Stimulated activated CD8-positive, alpha-beta memory T cell treated with anti-CD3 and anti-CD28 coated beads, Interleukin-15, amount 100 ng/mL, for 4 hours (primary cell): ENCODE data around the gene SMPD3.

Experiments used
- DNase-seq, 2 donors: peaks; one replicate each; pipeline ENCODE4 v3.0.0-alpha.2; 2020; ENCODE audit warnings: low read depth in 2 of 2

SMPD3 gene

GRCh38 chr16:68370581-68371275 lies 77.6 kb downstream of the SMPD3 start:
- no peak for DNase-seq

GRCh38 chr16:68369697-68370580 lies 78.4 kb downstream of the SMPD3 start:
- no peak for DNase-seq

GRCh38 chr16:68369168-68369567 lies 79.1 kb downstream of the SMPD3 start:
- no peak for DNase-seq

- no peak for DNase-seq
Observed at GRCh38 chr16:68368301-68368888, 79.9 kb downstream of the SMPD3 start.

GRCh38 chr16:68367891-68368290 lies 80.4 kb downstream of the SMPD3 start:
- no peak for DNase-seq

- DNase-seq = no peak
Observed at GRCh38 chr16:68367440-68367839, 80.9 kb downstream of the SMPD3 start.

- DNase-seq = no peak
Observed at GRCh38 chr16:68367030-68367429, 81.3 kb downstream of the SMPD3 start.

- DNase-seq = no peak
Observed at GRCh38 chr16:68366062-68366461, 82.2 kb downstream of the SMPD3 start.

GRCh38 chr16:68365167-68365817 lies 83.0 kb downstream of the SMPD3 start:
- DNase-seq = no peak

GRCh38 chr16:68364561-68364998 lies 83.7 kb downstream of the SMPD3 start:
- DNase-seq = no peak

GRCh38 chr16:68363658-68364521 lies 84.4 kb downstream of the SMPD3 start:
- DNase-seq = no peak

GRCh38 chr16:68362947-68363657 lies 85.2 kb downstream of the SMPD3 start:
- DNase-seq = no peak

- no peak for DNase-seq
Observed at GRCh38 chr16:68362262-68362913, 85.9 kb downstream of the SMPD3 start.

- DNase-seq = no peak
Observed at GRCh38 chr16:68361485-68361884, 86.8 kb downstream of the SMPD3 start.

GRCh38 chr16:68360956-68361355 lies 87.4 kb downstream of the SMPD3 start:
- no peak for DNase-seq

- no peak for DNase-seq
Observed at GRCh38 chr16:68360547-68360946, 87.8 kb downstream of the SMPD3 start.

GRCh38 chr16:68359398-68360191 lies 88.7 kb downstream of the SMPD3 start:
- no peak for DNase-seq

GRCh38 chr16:68358951-68359350 lies 89.4 kb downstream of the SMPD3 start:
- no peak for DNase-seq

GRCh38 chr16:68357923-68358322 lies 90.4 kb downstream of the SMPD3 start:
- DNase-seq = no peak
